Measurements from ENCODE around the gene VPS50. TPM values are rescaled to one million over a fixed set of nuclear protein-coding genes. Genes with fewer than 3 reads are reported as not detected.

The VPS50 gene
- total RNA-seq, 4 donors from 2014 or later = 17.1 to 43.7 (median 26.9) TPM

DNA sequence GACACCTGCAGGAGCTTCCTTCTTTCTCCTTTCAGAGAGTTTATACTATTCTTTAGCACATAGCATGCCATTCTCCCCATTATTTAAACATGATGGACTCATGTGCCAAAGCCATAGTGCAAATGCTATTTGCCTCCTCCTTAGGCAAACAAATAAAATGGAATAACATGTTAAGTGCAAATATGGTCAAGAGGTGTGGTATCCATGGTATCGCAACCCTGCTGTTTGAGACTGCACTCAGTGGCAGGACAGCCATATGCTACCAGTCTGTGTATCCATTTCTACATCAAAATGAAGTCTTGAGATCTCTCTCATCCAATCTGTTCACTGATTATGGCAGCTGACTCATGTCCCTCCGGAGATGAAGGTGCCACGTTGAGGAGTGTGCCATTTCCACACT is 28.7 kb upstream of the VPS50 start:
- Histone ChIP-seq H3K27ac (peak overlapping the region; percentile 60 to 71 (median 64)), H3K4me3 (no peak overlapping the region), H3K9me3 (no peaks in the 10 kb centered on the region), H3K36me3 (no peaks in the 10 kb centered on the region), H3K4me1 (peaks cover 0 to 29% (median 6%) of the 10 kb centered on the region in 4 donors), H3K27me3 (no peaks in the 10 kb centered on the region)
- intact Hi-C loops (cut with DNase I; ENCODE audit: low total_unique reads) (no loop called here), in situ Hi-C loops (cut with MboI; ENCODE audit: low pct_ligation_motif_present in 1 of 4, low pct_unique_long_range_greater_than_20kb in 1 of 4, low sequenced_read_pairs in 3 of 4) (no loop called here)
- 37 to 38% methylated on average over 2 to 3 of the region's 3 CpGs for WGBS, 2 donors (ENCODE audit: low coverage in 1 of 2)
- peak; percentile 37 for DNase-seq
- peak; percentile 20 for TF ChIP-seq EP300 (IDR thresholded peaks at IDR 0.05; ENCODE audit: low read depth)
- peak; percentile 43 to 67 (median 65) for TF ChIP-seq POLR2AphosphoS5 (IDR thresholded peaks at IDR 0.05)
- TF ChIP-seq, protein P1, sequence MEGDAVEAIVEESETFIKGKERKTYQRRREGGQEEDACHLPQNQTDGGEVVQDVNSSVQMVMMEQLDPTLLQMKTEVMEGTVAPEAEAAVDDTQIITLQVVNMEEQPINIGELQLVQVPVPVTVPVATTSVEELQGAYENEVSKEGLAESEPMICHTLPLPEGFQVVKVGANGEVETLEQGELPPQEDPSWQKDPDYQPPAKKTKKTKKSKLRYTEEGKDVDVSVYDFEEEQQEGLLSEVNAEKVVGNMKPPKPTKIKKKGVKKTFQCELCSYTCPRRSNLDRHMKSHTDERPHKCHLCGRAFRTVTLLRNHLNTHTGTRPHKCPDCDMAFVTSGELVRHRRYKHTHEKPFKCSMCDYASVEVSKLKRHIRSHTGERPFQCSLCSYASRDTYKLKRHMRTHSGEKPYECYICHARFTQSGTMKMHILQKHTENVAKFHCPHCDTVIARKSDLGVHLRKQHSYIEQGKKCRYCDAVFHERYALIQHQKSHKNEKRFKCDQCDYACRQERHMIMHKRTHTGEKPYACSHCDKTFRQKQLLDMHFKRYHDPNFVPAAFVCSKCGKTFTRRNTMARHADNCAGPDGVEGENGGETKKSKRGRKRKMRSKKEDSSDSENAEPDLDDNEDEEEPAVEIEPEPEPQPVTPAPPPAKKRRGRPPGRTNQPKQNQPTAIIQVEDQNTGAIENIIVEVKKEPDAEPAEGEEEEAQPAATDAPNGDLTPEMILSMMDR (IDR thresholded peaks at IDR 0.05) = no peak
- no peak for TF ChIP-seq POLR2A (IDR thresholded peaks at IDR 0.05)

DNA sequence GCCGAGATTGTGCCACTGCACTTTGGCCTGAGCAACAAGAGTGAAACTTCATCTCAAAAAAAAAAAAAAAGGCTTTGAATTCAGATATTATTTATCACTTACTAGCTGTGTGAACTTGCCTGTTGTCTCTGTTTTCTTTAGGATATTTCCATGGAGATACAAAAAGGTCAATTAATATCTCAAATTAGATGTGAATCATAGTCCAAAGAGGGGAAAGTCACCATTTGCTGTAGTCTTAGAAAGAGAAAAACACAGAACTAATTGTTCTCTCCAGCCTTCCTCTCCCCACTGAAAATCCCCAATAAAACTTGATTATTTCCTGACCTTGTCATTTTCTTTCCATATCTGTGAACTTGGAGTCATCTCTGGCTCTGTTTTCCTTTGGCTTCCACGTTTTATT is 27.1 kb upstream of the VPS50 start:
- in situ Hi-C loops (cut with MboI; ENCODE audit: low pct_ligation_motif_present in 1 of 4, low pct_unique_long_range_greater_than_20kb in 1 of 4, low sequenced_read_pairs in 3 of 4) = no loop called here
- TF ChIP-seq, protein P1 (IDR thresholded peaks at IDR 0.05) = no peak
- TF ChIP-seq EP300 (IDR thresholded peaks at IDR 0.05; ENCODE audit: low read depth) (no peak), POLR2A (IDR thresholded peaks at IDR 0.05) (no peak), POLR2AphosphoS5 (IDR thresholded peaks at IDR 0.05) (no peak)
- WGBS, 2 donors (ENCODE audit: low coverage in 1 of 2) = 15 to 40% methylated on average over 1 to 2 of the region's 2 CpGs
- intact Hi-C loops (cut with DNase I; ENCODE audit: low total_unique reads) = no loop called here
- no peaks in the 10 kb centered on the region for H3K36me3 ChIP-seq
- no peak overlapping the region for H3K27ac ChIP-seq
- DNase-seq = no peak
- H3K9me3 ChIP-seq = no peaks in the 10 kb centered on the region
- H3K4me1 ChIP-seq = peaks cover 0 to 29% (median 6%) of the 10 kb centered on the region in 4 donors
- no peak overlapping the region for H3K4me3 ChIP-seq
- no peaks in the 10 kb centered on the region for H3K27me3 ChIP-seq

- peaks cover 3% of the 10 kb centered on the region for H3K27me3 ChIP-seq
- DNase-seq = no peak
- no peaks in the 10 kb centered on the region for H3K9me3 ChIP-seq
- intact Hi-C loops (cut with DNase I; ENCODE audit: low total_unique reads) = no loop called here
- no peaks in the 10 kb centered on the region for H3K36me3 ChIP-seq
- peak overlapping the region in 1 of 4 donors; percentile 55 for H3K27ac ChIP-seq
- TF ChIP-seq EP300 (IDR thresholded peaks at IDR 0.05; ENCODE audit: low read depth) = no peak
- TF ChIP-seq, protein P1 (IDR thresholded peaks at IDR 0.05) = no peak
- TF ChIP-seq POLR2AphosphoS5 (IDR thresholded peaks at IDR 0.05) = no peak
- TF ChIP-seq POLR2A (IDR thresholded peaks at IDR 0.05) = no peak
- H3K4me3 ChIP-seq = no peak overlapping the region
- no peaks in the 10 kb centered on the region for H3K4me1 ChIP-seq
- 83 to 93% methylated on average over 5 of the region's 5 CpGs for WGBS, 2 donors (ENCODE audit: low coverage in 1 of 2)
- in situ Hi-C loops (cut with MboI; ENCODE audit: low pct_ligation_motif_present in 1 of 4, low pct_unique_long_range_greater_than_20kb in 1 of 4, low sequenced_read_pairs in 3 of 4) = no loop called here
Observed at GRCh38 chr7:93211228-93211818, 20.8 kb upstream of the VPS50 start.

- WGBS, 2 donors (ENCODE audit: low coverage in 1 of 2) = 33 to 63% methylated on average over 1 of the region's 1 CpG
- Histone ChIP-seq H3K9me3 (no peaks in the 10 kb centered on the region), H3K4me3 (no peak overlapping the region), H3K27me3 (peaks cover 3% of the 10 kb centered on the region), H3K27ac (peak overlapping the region in 1 of 4 donors; percentile 55), H3K36me3 (no peaks in the 10 kb centered on the region), H3K4me1 (no peaks in the 10 kb centered on the region)
- intact Hi-C loops (cut with DNase I; ENCODE audit: low total_unique reads) = no loop called here
- DNase-seq = no peak
- TF ChIP-seq POLR2AphosphoS5 (IDR thresholded peaks at IDR 0.05) (peak; percentile 24 to 56 (median 33)), POLR2A (IDR thresholded peaks at IDR 0.05) (no peak), EP300 (IDR thresholded peaks at IDR 0.05; ENCODE audit: low read depth) (no peak)
- TF ChIP-seq, protein P1 (IDR thresholded peaks at IDR 0.05) = no peak
- in situ Hi-C loops (cut with MboI; ENCODE audit: low pct_ligation_motif_present in 1 of 4, low pct_unique_long_range_greater_than_20kb in 1 of 4, low sequenced_read_pairs in 3 of 4) = no loop called here
Observed at GRCh38 chr7:93212881-93213280, 19.3 kb upstream of the VPS50 start.

Data from transverse colon (tissue), 4 donors.